GM19324 (cell line): ENCODE measurements around the gene C16orf74.

Experiments used
- ATAC-seq: cut with Tn5 transposase; IDR thresholded peaks from one replicate; pipeline ENCODE4 v1.9.1; 2021; ENCODE audit warnings: mild to moderate bottlenecking, moderate library complexity; ENCODE audit not compliant: unreplicated experiment, low FRiP score

Gene C16orf74

DNA sequence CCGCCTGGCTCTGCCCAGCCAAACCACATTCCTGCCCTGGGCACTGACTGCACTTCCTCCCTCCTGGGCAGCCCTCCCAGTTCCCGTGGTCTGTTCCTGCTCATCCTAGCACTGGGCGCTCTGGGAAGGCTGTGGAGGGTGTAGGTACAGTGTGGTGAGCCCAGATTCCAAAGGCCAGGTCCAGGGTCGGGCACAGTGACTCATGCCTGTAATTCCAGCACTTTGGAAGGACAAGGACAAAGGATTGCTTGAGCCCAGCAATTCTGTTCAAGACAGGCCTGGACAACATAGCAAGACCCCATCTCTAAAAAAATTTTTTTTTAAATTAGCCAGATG is 30.6 kb downstream of the C16orf74 start:
- ATAC-seq: no peak

DNA sequence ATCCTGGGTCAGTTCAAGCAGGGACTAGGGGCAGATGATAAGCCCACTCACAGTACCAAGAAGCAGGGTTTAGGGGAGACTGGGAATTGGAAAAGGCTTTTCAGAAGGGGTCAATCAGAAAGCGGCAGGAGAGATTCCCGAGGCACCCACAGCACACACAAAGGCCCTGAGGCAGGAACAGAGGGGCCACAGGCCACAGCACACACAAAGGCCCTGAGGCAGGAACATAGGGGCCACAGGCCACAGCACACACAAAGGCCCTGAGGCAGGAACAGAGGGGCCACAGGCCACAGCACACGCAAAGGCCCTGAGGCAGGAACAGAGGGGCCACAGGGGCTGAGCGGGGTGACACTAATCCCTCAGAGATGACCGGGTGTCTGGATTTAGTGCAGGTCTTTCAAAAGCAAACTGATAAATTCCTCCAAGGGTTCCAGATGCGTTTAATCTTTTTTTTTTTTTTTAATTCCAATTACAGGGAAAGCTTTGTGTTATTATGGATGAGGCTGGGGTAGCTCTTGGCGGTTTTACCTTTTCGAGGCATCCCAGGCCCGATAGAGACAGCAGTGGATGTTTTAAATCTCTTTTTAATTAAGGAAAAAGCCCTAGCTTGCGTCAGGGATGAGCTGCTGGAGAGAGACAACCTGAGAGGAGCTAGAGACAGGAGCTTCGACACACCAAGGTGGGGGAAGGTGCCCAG is 31.1 kb downstream of the C16orf74 start:
- no peak for ATAC-seq

DNA sequence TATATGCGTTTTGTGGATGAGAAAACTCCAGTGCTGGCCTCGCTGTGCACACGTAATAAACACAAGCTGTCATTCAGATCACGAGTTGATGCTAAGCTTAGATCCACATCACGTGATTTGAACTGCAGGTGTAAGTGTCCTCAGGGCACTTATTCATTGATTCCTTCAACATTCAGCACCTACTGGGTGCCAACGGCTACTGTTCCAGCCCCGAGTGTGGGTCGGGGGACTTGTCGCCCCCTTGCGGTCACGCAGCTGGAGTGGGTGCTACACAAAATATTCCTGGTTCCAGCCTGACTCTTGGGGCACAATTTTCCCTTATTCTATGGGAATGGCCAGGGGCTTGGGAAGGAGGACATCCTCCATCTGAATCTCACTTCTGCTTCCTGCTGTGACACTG is 32.2 kb downstream of the C16orf74 start:
- ATAC-seq: no peak

DNA sequence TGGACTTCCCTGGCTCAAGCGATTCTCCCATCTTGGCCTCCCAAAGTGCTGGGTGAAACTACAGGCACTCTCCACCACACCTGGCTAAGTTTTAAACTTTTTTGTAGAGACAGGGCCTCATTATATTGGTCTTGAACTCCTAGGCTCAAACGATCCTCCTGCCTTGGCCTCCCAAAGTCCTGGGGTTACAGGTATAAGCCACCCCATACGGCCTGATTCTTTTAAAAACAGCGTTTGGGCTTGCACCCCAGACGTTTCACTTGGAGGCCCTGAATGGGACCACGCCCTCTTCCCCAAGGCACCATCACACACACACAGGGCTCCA is 32.8 kb downstream of the C16orf74 start:
- ATAC-seq: no peak

DNA sequence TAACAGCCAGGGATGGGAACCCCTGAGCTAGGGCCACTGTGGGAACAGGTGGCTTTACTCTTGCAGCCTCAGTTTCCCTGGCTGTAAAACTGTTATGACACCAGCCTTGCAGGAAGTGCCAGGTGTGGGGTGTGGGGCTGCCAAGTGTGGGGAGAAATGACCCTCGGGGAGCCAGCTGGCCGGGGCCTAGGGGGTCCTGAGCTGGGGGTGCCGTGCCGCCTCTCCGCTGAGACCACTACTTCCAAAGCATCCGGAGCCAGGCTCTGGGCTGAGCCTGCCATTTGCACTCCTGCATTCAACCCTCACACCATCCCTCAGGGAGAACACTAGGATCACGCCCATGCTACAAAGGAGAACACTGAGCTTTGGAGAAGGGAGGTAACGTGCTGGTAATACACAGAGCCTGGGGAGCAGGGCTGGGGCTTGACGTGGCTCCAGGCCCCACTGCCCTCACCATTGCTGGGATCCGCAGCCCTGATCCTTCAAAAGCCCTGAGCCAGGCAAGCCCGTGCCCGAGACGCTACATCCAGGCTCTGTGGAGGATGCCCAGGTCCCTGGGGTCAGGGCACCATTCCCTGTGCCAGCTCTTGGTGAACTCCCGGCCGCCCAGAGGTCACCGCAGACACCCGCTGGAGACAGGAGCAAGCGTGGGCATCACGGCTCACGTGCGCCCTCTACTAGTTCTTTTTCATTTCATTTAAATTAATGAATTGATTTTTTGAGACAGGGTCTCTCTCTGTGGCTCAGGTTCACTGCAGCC is 33.3 kb downstream of the C16orf74 start:
- no peak for ATAC-seq

DNA sequence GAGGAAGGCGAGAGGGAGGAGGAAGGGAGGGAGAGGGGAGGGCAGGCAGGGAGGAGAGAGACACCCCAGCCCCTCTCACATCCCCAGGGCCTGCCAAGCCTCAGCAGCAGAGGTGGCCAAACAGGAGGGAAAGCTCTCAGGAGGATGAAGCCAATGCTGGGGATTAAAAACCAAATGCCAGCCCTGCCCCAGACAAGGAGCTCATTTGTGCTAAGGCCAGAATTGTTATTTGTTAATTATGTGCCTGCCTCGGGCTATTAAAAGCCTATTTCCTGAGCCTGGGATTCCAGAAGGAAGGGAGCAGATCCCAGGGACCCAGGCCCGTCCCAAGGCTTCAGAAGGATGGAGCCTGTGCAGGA is 34.2 kb downstream of the C16orf74 start:
- no peak for ATAC-seq

DNA sequence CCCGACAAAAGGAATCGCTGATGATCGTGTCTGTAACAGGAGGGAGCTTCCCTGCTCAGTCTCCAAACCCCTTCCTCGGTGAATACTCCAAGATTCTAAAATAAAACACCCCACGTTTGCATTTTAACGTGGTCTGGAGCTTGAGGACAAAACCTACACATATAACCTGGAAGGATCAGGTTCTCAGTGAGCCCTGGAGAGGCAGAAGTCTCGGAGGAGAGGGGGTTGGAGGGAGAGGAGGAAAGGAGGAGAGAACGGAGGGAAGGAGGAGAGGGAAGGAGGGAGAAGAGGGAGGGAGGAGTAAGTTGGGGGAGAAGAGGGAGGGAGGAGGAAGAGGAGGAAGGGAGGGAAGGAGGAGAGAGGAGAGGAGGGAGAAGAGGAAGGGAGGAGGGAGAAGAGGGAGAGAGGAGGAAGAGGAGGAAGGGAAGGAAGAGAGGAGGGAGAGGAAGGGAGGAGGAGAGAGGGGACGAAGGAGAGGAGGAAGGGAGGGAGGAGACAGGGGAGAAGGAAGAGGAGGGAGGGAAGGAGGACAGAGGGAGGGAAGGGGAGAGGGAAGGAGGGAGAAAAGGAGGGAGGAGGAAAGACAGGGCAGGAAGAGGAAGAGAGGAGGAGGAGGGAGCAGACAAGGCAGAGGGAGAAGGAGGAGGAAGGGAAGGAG is 34.7 kb downstream of the C16orf74 start:
- no peak for ATAC-seq

DNA sequence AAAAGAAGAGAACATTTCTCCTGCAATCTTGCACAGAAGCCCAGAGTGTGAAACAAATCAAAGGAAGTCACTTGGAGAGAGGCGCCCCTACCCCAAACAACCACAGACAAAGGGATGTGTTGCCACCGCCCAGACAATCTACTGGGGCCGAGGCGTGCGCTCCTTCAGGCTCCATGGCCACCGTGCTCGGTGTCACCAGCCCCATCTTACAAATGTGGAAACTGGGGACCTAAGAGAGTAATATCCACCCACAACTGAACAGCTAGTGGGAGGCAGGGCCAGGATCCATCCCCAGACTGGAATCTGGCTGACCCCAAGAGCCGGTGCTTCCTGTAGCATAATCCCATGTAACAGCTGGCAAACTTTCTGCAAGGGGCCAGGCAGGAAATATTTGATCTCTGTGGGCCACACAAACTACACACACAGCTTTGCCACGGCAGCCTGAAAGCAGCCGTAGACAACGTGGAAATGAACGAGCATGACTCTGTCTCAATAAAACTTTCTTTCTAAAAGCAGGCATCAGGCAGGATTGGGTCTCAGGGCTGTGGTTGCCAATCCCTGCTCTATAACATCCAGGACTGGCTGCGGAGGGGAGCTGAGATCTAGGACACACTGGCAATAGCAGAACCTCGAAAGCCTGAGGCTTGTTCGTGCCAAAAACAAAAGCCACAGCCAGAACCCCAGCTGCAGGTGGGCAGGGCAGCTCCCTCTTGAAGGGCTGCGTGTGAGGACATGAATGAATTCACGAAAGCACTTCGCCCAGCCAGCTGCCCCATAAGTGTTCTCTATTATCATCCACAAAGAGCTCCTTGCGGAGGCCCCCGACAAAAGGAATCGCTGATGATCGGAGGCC is 35.5 kb downstream of the C16orf74 start:
- no peak for ATAC-seq

DNA sequence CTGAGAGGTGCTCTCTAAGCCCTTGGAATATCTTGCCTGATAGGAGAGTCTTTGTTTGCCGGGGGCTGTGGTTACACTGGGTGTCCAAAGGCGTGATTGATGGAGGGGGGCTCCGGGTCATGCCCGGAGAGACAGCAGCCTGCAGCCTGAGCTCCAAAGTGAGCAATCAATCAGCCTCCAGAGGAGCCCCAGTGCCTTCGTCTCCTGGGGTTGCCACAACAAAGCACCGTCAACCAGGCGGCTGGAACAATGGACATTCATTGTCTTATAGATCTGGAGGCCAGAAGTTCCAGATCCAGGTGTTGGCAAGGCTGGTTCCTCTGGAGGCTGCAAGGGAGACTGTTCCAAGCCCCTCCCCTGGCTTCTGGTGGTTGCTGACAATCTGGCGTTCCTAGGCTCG is 38.1 kb downstream of the C16orf74 start:
- ATAC-seq: no peak

DNA sequence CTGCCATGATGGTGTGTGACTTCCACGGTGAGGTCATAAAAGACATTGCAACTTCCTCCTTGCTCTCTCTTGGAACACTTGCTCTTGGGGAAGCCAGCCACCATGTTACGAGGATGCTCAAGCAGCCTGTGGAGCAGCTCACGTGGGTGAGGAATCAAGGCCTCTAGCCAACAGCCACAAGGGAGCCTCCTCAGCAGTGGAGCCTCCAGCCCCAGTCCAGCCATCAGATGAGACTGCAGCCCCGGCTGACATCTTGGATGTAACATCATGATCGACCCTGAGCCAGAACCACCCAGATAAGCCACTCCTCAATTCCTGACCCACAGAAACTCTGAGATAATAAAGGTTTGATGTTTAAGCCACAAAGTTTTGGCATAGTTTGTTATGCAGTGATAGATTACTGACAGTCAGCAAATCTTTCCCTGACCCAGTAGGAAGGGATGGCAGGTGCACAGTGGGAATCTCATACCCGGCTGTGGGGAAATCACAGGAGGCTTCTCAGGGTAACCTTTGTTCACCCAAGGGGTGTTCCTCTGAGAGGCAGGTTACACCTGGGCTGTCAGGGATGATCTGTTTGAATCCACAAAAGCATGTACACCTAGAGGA is 38.8 kb downstream of the C16orf74 start:
- ATAC-seq: no peak

DNA sequence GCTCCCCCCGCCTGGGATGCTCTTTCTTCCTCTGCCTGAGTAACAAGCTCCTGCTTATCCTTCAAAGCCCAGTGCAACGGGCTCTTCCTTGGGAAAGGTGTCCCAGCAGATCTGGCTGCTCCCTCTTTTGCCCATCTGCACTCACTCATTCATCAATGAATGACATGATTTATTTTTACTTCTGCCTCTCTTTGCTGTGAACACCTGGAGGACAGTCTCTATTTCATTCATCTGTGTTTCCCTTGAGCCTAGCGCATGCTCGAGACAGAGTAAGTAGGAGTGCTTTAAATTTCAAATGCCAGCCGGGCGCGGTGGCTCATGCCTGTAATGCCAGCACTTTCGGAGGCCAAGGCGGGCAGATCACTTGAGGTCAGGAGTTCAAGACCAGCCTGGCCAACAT is 40.2 kb downstream of the C16orf74 start:
- ATAC-seq: no peak

DNA sequence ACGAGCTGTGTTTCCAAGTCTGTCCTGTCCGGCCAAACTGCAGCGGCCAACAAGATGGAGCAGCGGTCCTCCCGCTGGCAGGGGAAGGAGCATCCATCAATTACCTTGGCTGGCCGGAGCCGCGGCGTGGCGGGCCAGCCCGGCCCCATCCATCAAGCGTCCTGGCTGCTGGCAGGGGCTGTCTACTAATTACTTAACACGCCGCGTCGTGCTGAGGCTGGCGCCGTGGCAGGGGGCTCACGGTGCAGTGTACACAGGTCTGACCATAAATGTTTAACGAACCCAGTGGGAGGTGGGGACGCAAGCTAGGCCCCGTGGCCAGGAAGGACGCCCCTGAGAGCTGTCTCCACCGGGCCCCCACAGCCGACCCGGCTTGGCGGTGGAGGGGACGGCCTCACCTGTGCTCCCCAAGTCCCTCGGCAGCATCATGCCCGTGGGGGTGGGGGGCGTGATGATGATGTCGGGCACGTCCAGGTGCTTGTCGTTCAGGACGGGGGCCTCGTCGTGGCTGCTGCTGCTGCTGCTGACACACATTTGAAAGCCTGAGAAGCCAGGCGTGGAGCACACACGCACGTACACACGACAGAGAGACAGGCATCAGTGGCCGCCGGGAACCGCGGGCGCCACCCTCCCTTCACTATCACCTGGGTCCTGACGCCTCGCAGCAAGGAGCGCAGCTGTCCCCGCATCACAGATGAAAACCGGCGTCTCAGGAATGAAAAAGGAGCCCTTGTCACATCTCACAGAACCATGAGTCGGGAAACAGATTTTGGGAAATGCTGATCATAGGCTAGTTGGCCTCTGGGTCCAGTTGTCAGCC is 40.9 kb downstream of the C16orf74 start:
- ATAC-seq: no peak

DNA sequence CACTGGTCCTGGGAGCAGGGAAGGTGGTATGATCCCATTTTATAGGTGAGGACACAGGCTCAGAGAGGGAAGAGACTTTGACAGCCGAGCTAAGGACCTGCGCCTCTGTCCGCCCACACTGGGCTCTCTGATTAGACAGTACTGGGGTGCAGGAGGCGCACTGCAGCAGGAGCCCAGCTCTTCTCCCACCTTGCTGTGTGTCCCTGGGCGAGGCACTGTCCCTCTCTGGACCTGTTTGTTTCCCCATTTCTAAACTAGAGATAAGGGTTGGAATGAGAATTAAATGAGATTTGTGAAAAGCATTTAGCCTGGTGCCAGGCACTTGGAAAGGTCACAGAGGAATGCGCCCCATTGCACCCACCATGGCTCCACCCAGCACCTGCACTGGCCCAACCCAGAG is 42.6 kb downstream of the C16orf74 start:
- no peak for ATAC-seq

DNA sequence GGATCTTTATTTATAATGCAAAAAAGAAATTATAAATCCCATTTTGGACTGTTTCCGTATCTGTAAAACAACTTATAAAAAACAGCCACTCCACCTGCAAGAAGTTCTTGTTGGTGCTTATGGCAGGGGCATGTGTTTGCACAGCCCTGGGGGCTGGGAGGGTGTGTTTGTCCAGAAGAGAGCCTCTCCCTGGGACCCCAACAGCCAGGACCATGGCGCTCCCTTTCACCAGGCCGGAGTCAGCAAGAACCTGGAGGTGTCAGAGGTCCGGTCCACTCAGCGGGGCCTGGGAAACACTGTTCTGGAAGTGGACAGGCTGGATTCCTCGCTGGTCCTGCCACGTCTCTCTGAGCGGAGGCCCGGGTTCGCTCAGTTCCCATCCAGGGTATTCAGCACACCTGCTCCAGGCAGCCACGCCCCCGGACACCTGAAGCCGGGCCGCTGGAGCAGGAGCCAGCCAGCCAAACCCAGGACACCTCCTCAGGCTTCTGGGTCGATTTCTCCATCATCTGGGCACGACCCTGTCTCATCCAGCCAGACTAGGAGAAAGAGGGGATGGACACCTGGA is 43.3 kb downstream of the C16orf74 start:
- ATAC-seq: no peak

DNA sequence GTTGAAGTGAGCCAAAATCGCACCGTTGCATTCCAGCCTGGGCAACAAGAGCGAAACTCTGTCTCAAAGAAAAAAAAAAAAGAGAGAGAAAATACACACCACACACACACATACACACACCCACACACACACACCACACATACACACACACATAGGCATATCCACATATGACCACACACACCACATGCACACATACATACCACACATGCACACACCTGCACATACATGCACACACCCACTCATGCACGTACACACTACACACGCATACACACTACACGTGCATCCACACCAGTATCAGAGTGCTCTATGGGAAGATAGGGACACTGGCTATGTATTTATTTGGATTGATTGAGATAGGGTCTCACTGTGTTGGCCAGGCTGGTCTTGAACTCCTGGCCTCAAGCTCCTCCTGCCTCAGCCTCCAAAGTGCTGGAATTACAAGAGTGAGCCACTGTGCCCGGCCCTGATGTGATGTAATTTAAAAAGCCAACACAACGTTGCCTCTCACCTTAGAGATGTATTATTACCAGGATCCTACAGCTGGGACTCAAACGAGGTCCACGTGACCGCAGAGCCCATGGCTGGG is 44.4 kb downstream of the C16orf74 start:
- ATAC-seq: no peak

DNA sequence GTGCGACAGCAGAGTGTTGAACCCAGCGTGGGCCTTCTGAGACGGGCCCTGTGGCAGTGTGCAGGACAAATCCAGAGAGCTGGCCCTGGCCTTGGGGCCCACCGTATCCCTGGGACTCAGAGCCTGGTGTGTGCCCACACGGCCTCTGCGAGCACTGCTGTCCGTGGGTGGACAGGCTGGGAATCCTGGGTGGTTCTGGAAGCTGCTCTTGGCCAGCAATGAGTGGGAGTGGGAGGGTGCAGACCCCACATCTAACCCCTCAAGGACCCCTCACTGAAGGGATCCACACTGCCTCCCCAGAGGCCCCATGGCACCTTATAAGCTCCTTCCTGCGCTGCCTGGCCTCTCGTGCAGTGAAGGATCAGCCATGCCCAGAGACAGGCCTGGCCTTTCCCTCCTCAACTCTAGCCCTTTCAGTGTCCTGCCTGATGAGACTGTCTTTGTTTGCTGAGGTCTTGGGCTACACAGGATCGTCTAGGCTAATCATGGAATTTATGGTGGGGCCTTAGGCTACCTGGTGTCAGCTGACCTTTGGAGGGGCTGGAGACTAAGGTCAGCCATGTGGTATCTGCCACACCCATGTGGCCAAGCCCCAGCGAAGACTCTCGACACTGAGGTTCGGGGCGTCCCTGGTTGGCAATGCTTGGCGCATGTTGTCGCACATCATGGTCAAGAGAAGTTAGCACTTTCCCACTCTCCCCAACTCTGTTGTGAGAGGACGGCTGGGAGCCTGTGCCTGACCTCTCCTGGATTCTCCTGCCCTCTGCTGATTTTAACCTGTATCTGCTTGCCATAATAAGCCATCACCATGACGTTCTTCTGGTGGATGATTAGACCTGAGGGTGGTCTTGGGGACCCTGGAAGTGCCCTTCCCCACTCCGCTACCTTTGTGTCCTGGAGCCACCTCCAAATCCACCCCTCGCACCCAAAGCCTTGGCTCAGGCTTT is 45.7 kb downstream of the C16orf74 start:
- no peak for ATAC-seq

DNA sequence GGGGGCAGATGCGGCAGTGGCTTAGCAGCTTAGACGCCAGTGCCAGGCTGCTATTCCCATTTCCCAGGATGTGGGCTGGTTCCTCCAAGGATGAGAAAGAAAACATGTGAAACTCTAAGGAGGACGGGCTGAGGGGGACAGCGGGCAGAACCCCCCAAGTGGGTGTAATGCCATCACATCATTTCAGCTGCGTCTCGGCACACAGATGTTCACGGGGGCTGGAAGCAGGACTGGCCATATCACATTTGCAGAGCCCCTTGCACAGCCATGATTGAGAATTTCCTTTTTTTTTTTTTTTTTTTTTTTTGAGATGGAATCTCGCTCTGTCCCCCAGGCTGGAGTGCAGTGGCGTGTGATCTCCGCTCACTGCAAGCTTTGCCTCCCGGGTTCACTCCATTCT is 46.9 kb downstream of the C16orf74 start:
- no peak for ATAC-seq

DNA sequence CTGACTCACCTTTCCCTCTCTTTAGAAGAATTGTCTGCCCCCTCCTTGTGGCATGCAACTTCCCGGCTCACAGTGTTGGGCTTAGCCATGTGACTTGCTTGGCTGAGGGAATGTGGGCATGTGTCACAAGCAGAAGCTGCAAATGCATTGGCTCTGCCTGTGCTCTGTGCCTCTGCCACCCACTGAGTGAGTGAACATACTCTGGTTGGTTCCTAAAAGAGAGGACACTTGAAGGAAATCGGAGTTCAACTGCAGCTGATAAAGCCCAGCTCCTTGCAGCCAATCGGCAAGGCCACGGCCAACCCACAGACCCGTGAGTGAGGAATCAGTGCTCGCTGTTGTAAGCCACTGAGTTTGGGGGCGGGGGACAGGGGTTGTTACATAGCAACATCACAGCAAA is 51.3 kb downstream of the C16orf74 start:
- ATAC-seq: no peak
